NCI-H748 treated with DMSO at 0.1 percent for 48 hours (cell line): ENCODE results near the gene SZT2.
"Not testable (repeated sequence)": the region's sequence is repeated elsewhere in the genome, so short reads cannot be mapped to it uniquely, and the experiment has no call there.

Source experiments
- DNase-seq: peaks from one replicate; lab custom pipeline; 2025; lab: John Stamatoyannopoulos, UW

Gene SZT2

DNA sequence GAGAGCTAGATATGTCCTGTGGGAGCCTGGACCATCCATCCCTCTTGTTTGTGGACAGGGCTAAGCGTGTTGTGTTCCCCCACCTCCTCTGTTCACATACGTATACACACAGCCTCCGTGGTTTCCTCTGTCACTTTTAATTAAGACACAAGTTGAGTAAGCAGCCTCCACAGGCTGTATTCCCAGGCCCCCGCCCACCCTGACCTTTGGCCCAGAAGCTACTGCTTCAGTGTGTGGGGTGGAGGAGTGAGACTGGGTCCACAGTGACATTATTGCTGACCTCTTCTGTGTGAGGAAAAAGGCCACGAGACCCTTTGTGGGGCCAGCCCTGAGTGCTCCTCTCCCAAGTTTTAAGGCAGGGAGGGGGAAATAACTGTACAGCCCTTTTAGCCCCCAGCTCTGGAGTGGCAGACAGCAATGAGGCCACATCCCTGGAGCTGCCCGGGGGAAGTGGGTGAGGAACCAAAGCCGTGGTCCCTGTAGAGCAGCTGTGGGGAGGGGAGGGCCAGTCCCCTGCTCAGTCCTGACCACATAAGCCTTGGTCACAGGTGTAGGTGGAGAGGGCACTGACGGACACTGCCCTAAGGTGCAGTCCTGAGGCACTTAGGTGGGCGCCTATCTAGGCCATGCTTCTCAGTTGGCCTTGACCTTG lies 26.3 kb upstream of the SZT2 start:
- DNase-seq, result no peak

DNA sequence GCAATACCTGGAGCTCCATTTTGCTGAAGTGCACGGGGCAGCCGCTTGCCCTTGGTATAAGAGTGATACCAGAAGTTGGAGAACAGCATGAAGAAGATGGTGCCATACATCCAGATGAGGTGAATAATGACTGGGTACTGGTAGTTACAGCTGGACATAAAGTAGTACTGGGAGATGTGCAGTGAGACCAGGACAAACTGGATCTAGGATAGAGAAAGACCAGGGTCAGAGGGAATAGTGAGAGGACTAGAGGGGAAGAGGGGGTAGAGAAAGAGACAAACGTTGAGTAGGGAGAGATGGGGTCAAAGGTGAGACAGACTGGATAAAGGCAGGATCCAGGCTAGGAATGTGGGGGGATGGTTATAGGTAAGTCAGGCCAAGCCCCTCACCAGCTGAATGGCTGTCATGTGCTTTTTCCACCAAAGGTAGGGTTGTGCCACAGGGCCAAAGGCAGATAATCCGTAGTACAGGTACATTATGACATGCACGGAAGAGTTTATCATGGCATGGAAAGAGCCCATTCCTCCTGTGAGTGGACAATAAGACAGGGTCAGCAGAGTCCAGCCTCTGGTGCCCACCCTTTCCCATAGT lies 25.7 kb upstream of the SZT2 start:
- DNase-seq, result no peak

DNA sequence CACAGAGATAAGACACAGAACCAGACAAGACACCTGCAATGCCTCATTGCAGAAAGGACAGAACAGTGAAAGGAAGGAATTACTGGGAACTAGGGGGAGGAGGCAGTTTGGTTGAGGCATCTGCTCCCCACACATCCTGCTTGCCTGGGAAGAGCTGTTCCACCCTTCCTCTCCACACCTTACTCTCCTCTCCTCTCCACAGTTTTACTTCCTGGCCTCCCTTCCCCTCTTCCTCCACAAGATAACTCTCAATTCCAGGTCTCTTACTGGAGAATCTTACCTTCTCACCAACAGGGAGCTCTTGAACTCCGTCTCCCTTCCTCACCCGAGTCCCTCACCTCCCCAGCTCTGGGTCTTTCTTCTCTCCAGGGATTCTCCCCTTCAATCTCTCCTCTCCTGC lies 24.0 kb upstream of the SZT2 start:
- no peak for DNase-seq

GRCh38 chr1:43366179-43366578 lies 23.5 kb upstream of the SZT2 start:
- no peak for DNase-seq

DNA sequence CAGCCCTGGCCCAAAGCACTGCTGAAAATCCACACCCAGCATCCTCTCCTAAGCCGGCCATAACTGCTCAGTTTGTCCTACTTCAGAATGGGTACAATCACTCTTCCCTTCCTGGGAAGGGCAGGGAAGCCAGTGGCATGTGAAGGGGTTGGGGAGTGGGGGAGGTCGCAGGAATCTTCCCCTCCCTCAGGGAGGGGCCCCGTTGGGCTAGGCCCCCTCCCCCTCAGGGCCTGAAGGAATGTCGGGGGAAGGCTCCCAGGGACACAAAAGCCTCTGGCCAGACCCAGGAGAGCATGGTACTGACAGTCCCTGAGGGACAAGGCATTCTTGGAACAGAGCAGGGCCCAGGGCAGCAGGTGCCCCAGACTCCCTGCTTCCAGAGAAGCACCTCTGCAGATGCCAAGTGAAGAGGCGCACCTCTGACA lies 23.1 kb upstream of the SZT2 start:
- no peak for DNase-seq

DNA sequence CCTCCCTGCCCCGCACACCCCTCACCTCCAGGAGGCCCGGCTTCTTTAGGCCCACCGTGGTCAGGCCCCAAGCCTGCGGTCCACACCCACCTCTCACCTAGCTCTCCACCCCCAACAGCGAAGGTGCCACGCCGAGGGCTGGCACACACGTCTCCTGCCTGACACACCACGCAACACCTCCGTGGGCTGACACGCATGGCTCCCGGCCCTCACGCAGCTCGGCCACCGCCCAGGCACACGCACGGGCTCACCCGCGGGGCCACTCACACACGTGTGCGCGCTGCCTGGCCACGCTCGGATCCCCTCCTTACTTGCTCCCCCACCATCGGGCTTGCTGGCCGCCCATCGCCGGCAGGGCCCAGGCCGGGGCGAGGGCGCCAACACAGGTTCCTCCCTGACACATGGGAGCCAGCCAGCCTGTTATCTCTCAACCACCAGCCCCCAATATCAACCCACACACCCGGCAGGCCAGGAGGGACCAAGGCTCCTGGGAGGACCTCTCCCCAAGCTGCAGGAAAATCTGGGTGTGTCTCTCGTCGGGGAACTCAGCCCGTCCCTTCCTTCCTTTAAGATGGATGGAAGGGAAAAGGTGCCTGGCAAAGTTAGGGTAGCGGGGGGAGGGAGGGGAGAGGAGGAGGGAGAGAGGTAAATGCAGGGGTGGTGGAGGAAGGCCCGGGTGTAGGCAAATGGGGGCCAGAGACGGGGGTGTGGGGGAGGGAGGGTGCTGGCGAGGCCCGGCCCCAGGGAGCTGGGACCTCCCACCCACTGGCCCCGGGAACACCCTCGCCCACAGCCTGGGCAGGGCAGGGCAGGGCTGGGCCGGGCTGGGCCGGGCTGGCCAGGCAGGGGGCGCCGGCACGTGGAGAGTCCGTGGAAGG lies 22.4 kb upstream of the SZT2 start:
- DNase-seq, result peak; percentile 85

DNA sequence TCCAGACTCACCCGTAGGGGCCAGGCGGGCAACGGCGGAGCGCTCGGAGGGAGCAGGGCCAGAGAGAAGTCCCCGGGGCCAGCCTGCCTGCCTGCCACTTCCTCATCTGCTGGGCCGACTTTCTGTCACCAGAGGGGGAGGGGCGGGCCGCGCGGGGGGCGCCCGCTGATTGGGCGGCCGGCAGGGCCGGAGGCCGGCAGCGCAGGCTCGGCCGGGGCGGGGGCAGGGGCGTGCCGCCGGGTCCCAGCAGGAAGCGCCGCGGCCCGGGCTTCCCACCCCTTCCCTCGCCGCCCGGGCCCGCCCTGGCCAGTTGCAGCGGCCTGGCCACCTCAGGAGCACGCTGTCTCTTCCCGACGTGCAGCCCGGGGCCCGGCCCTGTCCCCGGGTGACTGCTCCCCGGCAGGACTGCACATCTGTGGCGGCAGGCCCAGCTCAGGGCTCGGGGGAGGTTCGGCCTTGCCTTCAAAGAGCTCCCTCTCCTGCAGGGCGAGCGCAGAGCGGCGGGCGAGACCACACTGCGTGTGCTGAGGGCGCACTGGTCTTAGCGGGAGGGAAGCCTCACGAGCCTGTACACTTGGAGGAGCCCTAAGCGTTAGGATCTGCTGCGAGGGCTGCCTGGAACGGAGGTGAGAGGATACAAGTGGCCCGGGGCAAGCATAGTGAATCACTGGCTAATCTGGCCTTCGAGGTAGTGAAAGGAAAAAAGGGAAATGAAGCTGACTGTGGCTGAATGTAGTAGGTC lies 21.6 kb upstream of the SZT2 start, which contains the start of gene ELOVL1:
TSS of gene ELOVL1 (minus strand) at position 108 of the 742 bp plus-strand sequence. CDS start 2,402 bp downstream, outside the sequence.
- peak; percentile 99 for DNase-seq

GRCh38 chr1:43368646-43369020 lies 21.1 kb upstream of the SZT2 start:
- DNase-seq, result no peak

GRCh38 chr1:43369779-43370178 lies 19.9 kb upstream of the SZT2 start:
- DNase-seq, result not testable (repeated sequence)

- no peak for DNase-seq
Observed at GRCh38 chr1:43370564-43370963, 19.1 kb upstream of the SZT2 start.

DNA sequence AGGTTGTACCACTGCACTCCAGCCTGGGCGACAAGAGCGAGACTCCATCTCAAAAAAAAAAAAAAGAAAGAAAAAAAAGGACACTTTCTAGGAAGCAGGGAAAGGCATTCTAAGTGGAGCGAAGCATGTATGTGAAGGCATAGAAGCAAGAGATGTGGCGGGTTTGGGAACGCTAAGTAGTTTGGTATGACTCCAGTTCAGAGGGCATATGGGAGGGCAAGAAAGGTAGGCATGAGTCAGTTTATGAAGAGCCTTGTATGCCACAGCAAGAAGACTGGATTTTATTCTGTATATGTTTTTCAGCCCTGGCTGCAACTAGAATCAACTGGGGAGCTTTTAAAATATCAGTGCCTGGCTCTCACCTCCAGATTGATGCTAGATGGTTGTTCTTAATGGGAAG lies 17.5 kb upstream of the SZT2 start:
- no peak for DNase-seq

DNA sequence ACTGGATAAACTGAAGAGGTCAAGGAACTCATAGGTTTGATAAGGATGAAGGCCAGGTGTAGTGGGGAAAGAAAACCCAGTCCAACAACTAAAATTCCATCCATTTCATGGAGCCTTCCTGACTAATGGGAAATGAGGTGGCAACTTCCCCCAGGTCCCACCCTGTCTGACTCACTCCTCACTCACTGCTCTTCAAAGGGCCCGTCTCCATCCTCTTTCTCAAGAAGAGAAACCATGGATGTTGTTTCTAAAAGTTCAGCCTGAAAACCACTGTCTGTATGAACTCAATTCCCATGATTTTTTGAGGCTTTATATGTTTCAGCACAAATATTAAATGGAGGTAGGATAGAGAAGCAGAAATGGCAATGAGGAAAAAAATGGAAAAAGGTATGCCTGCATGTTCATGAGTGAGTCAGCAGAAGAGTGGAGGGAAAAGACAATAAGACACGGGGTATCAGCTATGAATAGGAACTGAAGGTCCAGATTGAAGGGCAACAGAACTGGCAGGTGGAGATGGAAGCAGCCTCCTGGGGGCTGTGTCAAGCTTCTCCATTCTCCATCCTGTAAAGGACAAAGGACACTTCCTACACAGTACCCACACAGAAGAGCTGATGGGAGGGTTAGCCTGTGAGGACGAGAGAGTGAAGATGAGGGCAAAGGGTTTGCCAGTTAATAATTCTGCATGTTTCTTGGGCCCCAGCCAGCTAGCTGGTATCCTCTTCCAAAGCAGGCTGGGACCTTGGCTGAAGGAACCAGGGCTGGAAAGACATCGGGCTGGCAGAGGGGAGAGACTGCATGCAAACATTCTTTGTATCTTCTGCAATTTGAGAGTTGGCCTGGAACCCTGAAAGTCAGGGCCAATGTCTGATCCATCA lies 16.4 kb upstream of the SZT2 start:
- no peak for DNase-seq

DNA sequence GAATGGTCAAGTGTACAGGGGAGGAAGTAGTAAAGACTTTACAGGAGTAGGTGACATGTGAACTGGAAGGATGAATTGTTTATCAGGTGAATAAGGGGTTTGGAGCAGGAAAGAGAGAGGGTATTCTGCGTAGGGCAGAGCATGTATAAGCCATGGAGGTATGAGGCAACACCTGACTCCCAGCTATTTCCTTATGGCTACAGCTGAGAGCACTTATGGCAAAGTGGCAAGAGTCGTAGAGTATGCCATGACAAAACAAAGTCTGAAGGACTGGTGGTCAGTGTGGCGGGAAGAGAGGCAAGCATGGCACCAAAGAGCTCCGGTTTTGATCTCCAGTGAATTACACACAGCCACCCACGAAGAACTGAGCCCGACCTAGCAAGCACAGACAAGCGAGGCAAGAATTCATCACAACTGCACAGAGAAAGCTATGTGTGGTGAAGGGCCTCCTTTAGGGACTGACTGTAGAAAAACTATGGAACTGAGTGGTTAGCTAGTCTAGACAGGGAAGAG lies 12.9 kb upstream of the SZT2 start:
- no peak for DNase-seq

DNA sequence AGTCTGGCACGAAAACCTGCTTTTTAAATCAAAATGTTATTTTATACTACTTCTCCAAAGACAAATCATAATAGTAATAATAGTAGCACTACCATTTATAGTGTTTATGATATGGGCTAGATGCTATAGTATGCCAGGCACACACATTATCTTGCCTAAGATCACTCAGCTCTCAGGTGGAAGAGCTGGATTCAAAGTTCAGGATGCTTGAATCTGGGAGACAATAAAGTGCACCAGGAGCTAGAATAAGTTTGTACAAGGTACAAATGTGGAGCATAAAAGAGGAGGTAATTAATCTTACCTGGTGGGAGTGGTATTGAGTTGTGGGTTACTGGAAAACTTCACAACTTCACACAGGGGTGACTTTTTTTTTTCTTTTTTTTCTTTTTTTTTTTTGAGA lies 11.9 kb upstream of the SZT2 start:
- DNase-seq, result no peak

GRCh38 chr1:43379476-43379875 lies 10.2 kb upstream of the SZT2 start:
- DNase-seq, result no peak

DNA sequence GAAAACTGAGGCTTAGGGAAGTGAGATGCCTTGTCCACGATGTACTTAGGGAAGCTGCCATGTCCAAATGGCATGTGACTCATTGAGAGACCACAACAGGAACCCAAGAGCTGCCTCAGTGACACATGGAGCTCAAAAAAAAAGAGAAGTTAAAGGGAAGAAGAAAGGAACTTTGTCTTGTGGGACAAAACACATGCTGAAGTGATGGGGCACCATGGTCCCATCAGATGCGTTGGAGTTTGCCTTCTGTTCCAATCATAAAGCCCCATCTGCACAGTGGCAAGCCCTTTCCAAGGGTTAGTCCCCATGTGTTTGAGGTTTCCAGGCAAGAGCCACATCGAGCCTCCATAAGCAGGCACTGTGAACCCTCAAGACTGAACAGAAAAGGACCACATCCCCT lies 8.1 kb upstream of the SZT2 start:
- DNase-seq, result no peak

GRCh38 chr1:43382027-43382779 lies 7.5 kb upstream of the SZT2 start:
- DNase-seq, result no peak

- DNase-seq, result no peak
Observed at GRCh38 chr1:43383449-43383848, 6.2 kb upstream of the SZT2 start.

DNA sequence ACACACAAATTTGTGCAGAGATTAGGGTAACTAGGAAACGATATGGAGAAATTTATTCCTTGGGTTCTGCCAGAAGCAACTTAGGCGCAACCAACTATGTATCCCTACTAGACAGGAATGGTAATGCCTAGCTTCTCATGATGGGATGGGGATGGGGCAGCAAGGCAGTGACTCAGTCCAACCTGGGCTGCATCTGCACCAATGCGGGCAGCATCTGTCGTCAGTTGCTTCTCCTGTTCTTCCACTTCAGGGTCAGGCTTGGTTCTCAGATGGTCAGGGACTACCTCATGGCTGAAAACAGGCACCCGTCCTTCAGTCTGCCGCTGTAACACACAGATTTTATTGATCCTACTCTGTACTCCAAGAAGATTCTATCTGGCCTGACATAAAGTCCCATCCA lies 3.0 kb upstream of the SZT2 start:
- DNase-seq, result no peak

DNA sequence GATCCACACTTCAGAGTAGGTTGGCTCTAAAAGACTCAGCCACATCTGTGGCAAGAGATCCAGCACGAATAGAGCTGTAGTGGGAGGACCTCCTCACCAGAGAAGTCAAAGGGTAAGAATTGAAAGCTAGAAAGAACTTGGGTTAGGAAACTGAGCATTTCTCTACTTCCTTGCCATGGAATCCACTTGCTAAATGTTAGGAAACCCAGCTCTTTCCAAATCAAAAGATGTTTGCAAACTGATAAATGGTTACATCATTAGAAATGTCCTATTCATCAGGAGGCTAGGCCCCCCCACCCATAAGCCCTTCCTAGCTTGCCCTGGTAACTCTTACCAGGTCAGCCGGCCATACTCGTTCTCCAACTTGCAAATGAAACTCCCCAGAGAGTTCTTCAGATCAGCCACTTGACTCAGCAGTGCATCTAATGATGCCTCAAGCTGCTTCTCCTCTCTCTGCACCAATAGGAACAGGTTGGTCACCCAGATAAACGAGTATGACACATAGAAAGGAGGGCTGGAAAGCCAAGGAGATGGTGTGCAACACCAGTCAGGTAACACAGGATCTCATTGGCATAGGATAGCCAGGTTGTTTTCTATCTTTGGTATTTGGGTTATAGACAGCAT lies 1.6 kb upstream of the SZT2 start:
- no peak for DNase-seq
